ENCODE data around the gene GTPBP2. TPM values are rescaled to one million over a fixed set of nuclear protein-coding genes. Genes with fewer than 3 reads are reported as not detected.

GTPBP2 gene
- total and polyA plus RNA-seq, 2 of the 13 experiments (the other 11 are each of a cell fraction or from before 2014, with no cell fraction given): 26.9 to 88.2 TPM

DNA sequence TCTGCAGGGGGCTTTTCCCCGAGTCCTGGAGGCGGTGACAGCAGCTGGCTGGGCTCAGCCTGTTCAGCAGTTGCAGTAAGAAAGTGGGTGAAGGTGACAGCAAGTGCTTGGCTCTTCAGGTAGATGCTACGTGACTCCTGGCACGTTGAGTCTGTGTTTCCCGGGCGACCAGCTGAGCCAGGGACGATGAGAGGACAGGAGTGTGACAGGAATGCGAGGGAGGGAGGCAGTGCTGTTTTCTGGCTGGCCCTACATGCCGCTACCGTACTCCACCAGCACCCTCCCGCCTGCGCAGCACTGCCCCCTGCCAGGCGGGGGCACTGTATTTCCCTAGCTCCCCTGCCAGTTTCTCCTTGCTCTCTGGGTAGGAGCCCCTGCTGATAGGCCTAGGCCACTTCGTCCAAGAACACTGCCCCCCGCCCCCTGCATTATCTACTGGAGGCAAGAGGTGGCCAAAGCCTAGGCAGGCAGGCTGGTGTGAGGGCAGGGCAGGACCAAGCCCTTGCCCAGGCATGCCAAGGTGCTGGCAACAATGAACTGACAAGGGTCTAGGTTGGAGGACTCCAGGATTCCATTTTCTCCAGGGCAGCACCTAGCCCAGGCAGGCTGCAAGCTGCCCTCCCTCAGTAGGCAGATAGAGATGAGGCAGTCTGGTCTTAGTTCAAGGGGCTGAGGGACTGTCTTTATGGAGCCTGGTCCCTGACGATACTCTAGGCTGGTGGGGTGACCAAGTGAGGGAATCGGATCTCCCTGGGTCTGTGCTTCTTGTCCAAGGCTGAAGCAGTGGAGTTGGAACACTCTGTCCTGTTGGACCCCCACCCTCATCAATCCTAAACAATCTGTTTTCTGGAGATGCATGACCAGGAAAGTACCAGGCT, 39.3 kb upstream of the GTPBP2 start (continued):
- TF ChIP-seq SMYD3 (CRISPR knock-in tag; IDR thresholded peaks at IDR 0.05) (no peak), ZNF160 (CRISPR knock-in tag; IDR thresholded peaks at IDR 0.05) (no peak), SOX13 (IDR thresholded peaks at IDR 0.05) (no peak), SOX13 (CRISPR knock-in tag; conservative IDR thresholded peaks at IDR 0.05 in 1 of 2, IDR thresholded peaks at IDR 0.05 in 1 of 2) (peak in 1 of 2 experiments; percentile 28; a peak in 1 of 4 replicates), STAG1 (CRISPR knock-in tag; IDR thresholded peaks at IDR 0.05) (peak; percentile 61), NFIC (IDR thresholded peaks at IDR 0.05; ENCODE audit: low read length) (no peak), SAFB2 (CRISPR knock-in tag; IDR thresholded peaks at IDR 0.05; ENCODE audit: borderline replicate concordance, low read depth) (peak; percentile 92; the same call in 1 of the 2 replicates), ZKSCAN5 (CRISPR knock-in tag; IDR thresholded peaks at IDR 0.05) (0 out of 2 replicates have a peak, but pooled peaks have one; percentile 41), HNF4A (CRISPR knock-in tag; IDR thresholded peaks at IDR 0.05) (no peak), ARNTL (CRISPR knock-in tag; IDR thresholded peaks at IDR 0.05) (peak; percentile 59; the same call in 1 of the 2 replicates), NR2C2 (CRISPR knock-in tag; IDR thresholded peaks at IDR 0.05; ENCODE audit: borderline replicate concordance) (peak; percentile 36; the same call in 1 of the 2 replicates), KDM2A (CRISPR knock-in tag; IDR thresholded peaks at IDR 0.05; ENCODE audit: borderline replicate concordance, low read depth) (peak; percentile 95), ZNF441 (CRISPR knock-in tag; IDR thresholded peaks at IDR 0.05; ENCODE audit: borderline replicate concordance) (no peak), SNAI1 (CRISPR knock-in tag; IDR thresholded peaks at IDR 0.05; ENCODE audit: borderline replicate concordance) (no peak)
- TF ChIP-seq, protein P1, sequence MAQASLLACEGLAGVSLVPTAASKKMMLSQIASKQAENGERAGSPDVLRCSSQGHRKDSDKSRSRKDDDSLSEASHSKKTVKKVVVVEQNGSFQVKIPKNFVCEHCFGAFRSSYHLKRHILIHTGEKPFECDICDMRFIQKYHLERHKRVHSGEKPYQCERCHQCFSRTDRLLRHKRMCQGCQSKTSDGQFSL (CRISPR knock-in tag; IDR thresholded peaks at IDR 0.05): no peak
- TF ChIP-seq, protein P2, sequence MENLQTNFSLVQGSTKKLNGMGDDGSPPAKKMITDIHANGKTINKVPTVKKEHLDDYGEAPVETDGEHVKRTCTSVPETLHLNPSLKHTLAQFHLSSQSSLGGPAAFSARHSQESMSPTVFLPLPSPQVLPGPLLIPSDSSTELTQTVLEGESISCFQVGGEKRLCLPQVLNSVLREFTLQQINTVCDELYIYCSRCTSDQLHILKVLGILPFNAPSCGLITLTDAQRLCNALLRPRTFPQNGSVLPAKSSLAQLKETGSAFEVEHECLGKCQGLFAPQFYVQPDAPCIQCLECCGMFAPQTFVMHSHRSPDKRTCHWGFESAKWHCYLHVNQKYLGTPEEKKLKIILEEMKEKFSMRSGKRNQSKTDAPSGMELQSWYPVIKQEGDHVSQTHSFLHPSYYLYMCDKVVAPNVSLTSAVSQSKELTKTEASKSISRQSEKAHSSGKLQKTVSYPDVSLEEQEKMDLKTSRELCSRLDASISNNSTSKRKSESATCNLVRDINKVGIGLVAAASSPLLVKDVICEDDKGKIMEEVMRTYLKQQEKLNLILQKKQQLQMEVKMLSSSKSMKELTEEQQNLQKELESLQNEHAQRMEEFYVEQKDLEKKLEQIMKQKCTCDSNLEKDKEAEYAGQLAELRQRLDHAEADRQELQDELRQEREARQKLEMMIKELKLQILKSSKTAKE (CRISPR knock-in tag; IDR thresholded peaks at IDR 0.05; ENCODE audit: borderline replicate concordance): no peak; the same call in 1 of the 2 replicates
- TF ChIP-seq, protein P3, sequence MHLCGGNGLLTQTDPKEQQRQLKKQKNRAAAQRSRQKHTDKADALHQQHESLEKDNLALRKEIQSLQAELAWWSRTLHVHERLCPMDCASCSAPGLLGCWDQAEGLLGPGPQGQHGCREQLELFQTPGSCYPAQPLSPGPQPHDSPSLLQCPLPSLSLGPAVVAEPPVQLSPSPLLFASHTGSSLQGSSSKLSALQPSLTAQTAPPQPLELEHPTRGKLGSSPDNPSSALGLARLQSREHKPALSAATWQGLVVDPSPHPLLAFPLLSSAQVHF (CRISPR knock-in tag; IDR thresholded peaks at IDR 0.05): no peak
- TF ChIP-seq, protein P4, sequence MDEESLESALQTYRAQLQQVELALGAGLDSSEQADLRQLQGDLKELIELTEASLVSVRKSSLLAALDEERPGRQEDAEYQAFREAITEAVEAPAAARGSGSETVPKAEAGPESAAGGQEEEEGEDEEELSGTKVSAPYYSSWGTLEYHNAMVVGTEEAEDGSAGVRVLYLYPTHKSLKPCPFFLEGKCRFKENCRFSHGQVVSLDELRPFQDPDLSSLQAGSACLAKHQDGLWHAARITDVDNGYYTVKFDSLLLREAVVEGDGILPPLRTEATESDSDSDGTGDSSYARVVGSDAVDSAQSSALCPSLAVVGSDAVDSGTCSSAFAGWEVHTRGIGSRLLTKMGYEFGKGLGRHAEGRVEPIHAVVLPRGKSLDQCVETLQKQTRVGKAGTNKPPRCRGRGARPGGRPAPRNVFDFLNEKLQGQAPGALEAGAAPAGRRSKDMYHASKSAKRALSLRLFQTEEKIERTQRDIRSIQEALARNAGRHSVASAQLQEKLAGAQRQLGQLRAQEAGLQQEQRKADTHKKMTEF (CRISPR knock-in tag; IDR thresholded peaks at IDR 0.05): peak; percentile 63; the same call in 1 of the 2 replicates
- TF ChIP-seq, protein P5, sequence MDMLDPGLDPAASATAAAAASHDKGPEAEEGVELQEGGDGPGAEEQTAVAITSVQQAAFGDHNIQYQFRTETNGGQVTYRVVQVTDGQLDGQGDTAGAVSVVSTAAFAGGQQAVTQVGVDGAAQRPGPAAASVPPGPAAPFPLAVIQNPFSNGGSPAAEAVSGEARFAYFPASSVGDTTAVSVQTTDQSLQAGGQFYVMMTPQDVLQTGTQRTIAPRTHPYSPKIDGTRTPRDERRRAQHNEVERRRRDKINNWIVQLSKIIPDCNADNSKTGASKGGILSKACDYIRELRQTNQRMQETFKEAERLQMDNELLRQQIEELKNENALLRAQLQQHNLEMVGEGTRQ (IDR thresholded peaks at IDR 0.05; ENCODE audit: low read depth, low read length): 0 out of 2 replicates have a peak, but pooled peaks have one; percentile 4
- TF ChIP-seq, protein P5 (CRISPR knock-in tag; IDR thresholded peaks at IDR 0.05; ENCODE audit: borderline replicate concordance): no peak
